DOHH2 (cell line): ENCODE data around the gene EGFL8.
A peak's percentile ranks its signal among the peaks of the same experiment; 100 is the strongest.

Experiments
- H3F3A ChIP-seq: fragments of 200-600 bp; sonication (generic), shearing (Covaris generic); 2 replicates; pipeline ENCODE4 v1.6.0; 2016; ENCODE audit warnings: antibody characterized with exemption, mild to moderate bottlenecking; ENCODE audit not compliant: control insufficient read depth, insufficient read depth
- H3K27ac ChIP-seq: fragments of 200-600 bp; sonication (generic); 2 replicates; pipeline ENCODE4 v1.5.1; 2014; ENCODE audit warnings: low read depth, mild to moderate bottlenecking, low read length, moderate library complexity
- H3K27me3 ChIP-seq: fragments of 200-600 bp; sonication (generic); 2 replicates; pipeline ENCODE4 v1.6.1; 2014; ENCODE audit warnings: mild to moderate bottlenecking, low read length, mixed read lengths; ENCODE audit not compliant: control insufficient read depth
- H3K36me3 ChIP-seq: fragments of 200-600 bp; sonication (generic); 2 replicates; pipeline ENCODE4 v1.6.1; 2014; ENCODE audit warnings: mild to moderate bottlenecking, low read length, moderate library complexity, mixed read lengths; ENCODE audit not compliant: control insufficient read depth
- H3K4me1 ChIP-seq: fragments of 200-600 bp; sonication (generic); 2 replicates; pipeline ENCODE4 v1.6.1; 2014; ENCODE audit warnings: mild to moderate bottlenecking, low read length, mixed read lengths; ENCODE audit not compliant: control insufficient read depth
- H3K4me2 ChIP-seq: fragments of 200-600 bp; sonication (generic); 2 replicates; pipeline ENCODE4 v1.6.0; 2014; ENCODE audit warnings: mild to moderate bottlenecking, low read length, moderate library complexity
- H3K4me3 ChIP-seq: fragments of 200-600 bp; sonication (generic); 2 replicates; pipeline ENCODE4 v1.5.1; 2014; ENCODE audit warnings: mild to moderate bottlenecking, low read length, mixed read lengths
- H3K79me2 ChIP-seq: fragments of 200-600 bp; sonication (generic); 2 replicates; pipeline ENCODE4 v1.6.1; 2014; ENCODE audit warnings: mild to moderate bottlenecking, low read length, mixed read lengths; ENCODE audit not compliant: control insufficient read depth
- H3K9me2 ChIP-seq: fragments of 200-600 bp; sonication (generic); replicated peaks from 2 replicates; pipeline ENCODE4 v1.6.1; 2014; ENCODE audit warnings: mild to moderate bottlenecking, low read length, mixed read lengths; ENCODE audit not compliant: control insufficient read depth
- H3K9me3 ChIP-seq: fragments of 200-600 bp; sonication (generic); 2 replicates; pipeline ENCODE4 v1.6.1; 2014; ENCODE audit warnings: antibody characterized with exemption, low read length, mixed read lengths; ENCODE audit not compliant: control insufficient read depth, insufficient read depth
- H4K20me1 ChIP-seq: fragments of 200-600 bp; sonication (generic); 2 replicates; pipeline ENCODE4 v1.6.0; 2014; ENCODE audit warnings: low read depth, mild to moderate bottlenecking, antibody characterized with exemption, low read length, moderate library complexity; ENCODE audit not compliant: control insufficient read depth, insufficient read depth
- CTCF ChIP-seq: fragments of 200-600 bp; sonication (generic); IDR thresholded peaks from one replicate; pipeline ENCODE4 v1.5.1; 2014; ENCODE audit warnings: antibody characterized with exemption, mild to moderate bottlenecking, low read depth, low read length; ENCODE audit not compliant: poor library complexity, severe bottlenecking
- EZH2phosphoT487 ChIP-seq: fragments of 200-600 bp; sonication (generic); IDR thresholded peaks from 2 replicates; pipeline ENCODE4 v1.6.1; 2017; ENCODE audit warnings: borderline replicate concordance, mild to moderate bottlenecking, antibody characterized with exemption, low read length, moderate library complexity, mixed read lengths

The EGFL8 gene

GRCh38 chr6:32195652-32195901 is 31.2 kb downstream of the EGFL8 start:
- H3K9me3 ChIP-seq = no peaks in the 10 kb centered on the region
- no peaks in the 10 kb centered on the region for H3K9me2 ChIP-seq
- H3K36me3 ChIP-seq = peaks cover 17% of the 10 kb centered on the region
- H4K20me1 ChIP-seq = no peaks in the 10 kb centered on the region
- peaks cover 62% of the 10 kb centered on the region for H3K4me1 ChIP-seq
- H3K4me3 ChIP-seq = peak overlapping the region; percentile 97
- peak overlapping the region; percentile 85 for H3K27ac ChIP-seq
- peaks cover 28% of the 10 kb centered on the region for H3K79me2 ChIP-seq
- H3F3A ChIP-seq = peaks cover 29% of the 10 kb centered on the region
- no peak for TF ChIP-seq EZH2phosphoT487
- TF ChIP-seq CTCF = no peak
- H3K27me3 ChIP-seq = no peaks in the 10 kb centered on the region
- H3K4me2 ChIP-seq = peak overlapping the region; percentile 100

- peaks cover 24% of the 10 kb centered on the region for H3K79me2 ChIP-seq
- H3K9me2 ChIP-seq = no peaks in the 10 kb centered on the region
- H3K4me1 ChIP-seq = peaks cover 58% of the 10 kb centered on the region
- H3K27ac ChIP-seq = peak overlapping the region; percentile 85
- H3K27me3 ChIP-seq = no peaks in the 10 kb centered on the region
- H3K9me3 ChIP-seq = no peaks in the 10 kb centered on the region
- H3K36me3 ChIP-seq = peaks cover 14% of the 10 kb centered on the region
- H3K4me3 ChIP-seq = peak overlapping the region; percentile 97
- H3K4me2 ChIP-seq = peak overlapping the region; percentile 96
- TF ChIP-seq CTCF (no peak), EZH2phosphoT487 (no peak)
- peaks cover 26% of the 10 kb centered on the region for H3F3A ChIP-seq
- H4K20me1 ChIP-seq = no peaks in the 10 kb centered on the region
These were observed 31.7 kb downstream of the EGFL8 start for GRCh38 chr6:32195902-32196681.

GRCh38 chr6:32196682-32197616 is 32.6 kb downstream of the EGFL8 start:
- Histone ChIP-seq H3K27ac (peak overlapping the region; percentile 85), H3K79me2 (peaks cover 15% of the 10 kb centered on the region), H3K4me1 (peaks cover 50% of the 10 kb centered on the region), H4K20me1 (no peaks in the 10 kb centered on the region), H3K4me3 (peak overlapping the region; percentile 97), H3K27me3 (no peaks in the 10 kb centered on the region), H3K9me3 (no peaks in the 10 kb centered on the region), H3K36me3 (peaks cover 7% of the 10 kb centered on the region), H3K4me2 (peak overlapping the region; percentile 96), H3F3A (peaks cover 24% of the 10 kb centered on the region), H3K9me2 (no peaks in the 10 kb centered on the region)
- TF ChIP-seq EZH2phosphoT487 = no peak
- peak; percentile 20 for TF ChIP-seq CTCF
